ENCODE measurements around the gene NUP188.

NUP188 gene

GRCh38 chr9:129007766-129008468 lies 60.4 kb downstream of the NUP188 start:
- no peak for DNase-seq

- no peak for DNase-seq
Measured at GRCh38 chr9:129008469-129008965, 61.0 kb downstream of the NUP188 start.

- DNase-seq = no peak
Measured at GRCh38 chr9:129008986-129009583, 61.6 kb downstream of the NUP188 start.

GRCh38 chr9:129009584-129010141 lies 62.2 kb downstream of the NUP188 start:
- no peak for DNase-seq

GRCh38 chr9:129010267-129010975 lies 62.9 kb downstream of the NUP188 start:
- no peak for DNase-seq

GRCh38 chr9:129011170-129011569 lies 63.7 kb downstream of the NUP188 start:
- no peak for DNase-seq

GRCh38 chr9:129011761-129012181 lies 64.3 kb downstream of the NUP188 start:
- DNase-seq = no peak

GRCh38 chr9:129012343-129012742 lies 64.8 kb downstream of the NUP188 start:
- no peak for DNase-seq

- no peak for DNase-seq
Measured at GRCh38 chr9:129012893-129013448, 65.5 kb downstream of the NUP188 start.

- no peak for DNase-seq
Measured at GRCh38 chr9:129013674-129014073, 66.2 kb downstream of the NUP188 start.

- DNase-seq = no peak
Measured at GRCh38 chr9:129014124-129014523, 66.6 kb downstream of the NUP188 start.

GRCh38 chr9:129014608-129015007 lies 67.1 kb downstream of the NUP188 start:
- DNase-seq = no peak

GRCh38 chr9:129021091-129021490 lies 73.6 kb downstream of the NUP188 start:
- no peak for DNase-seq

- no peak for DNase-seq
Measured at GRCh38 chr9:129022037-129022436, 74.5 kb downstream of the NUP188 start.

- DNase-seq = peak; percentile 50
Measured at GRCh38 chr9:129023036-129023907, 75.8 kb downstream of the NUP188 start.

GRCh38 chr9:129023908-129024233 lies 76.4 kb downstream of the NUP188 start:
- DNase-seq = no peak

GRCh38 chr9:129026442-129027223 lies 79.1 kb downstream of the NUP188 start:
- DNase-seq = peak; percentile 8

GRCh38 chr9:129027224-129027684 lies 79.8 kb downstream of the NUP188 start:
- peak; percentile 43 for DNase-seq

GRCh38 chr9:129027685-129028191 lies 80.2 kb downstream of the NUP188 start:
- DNase-seq = peak; percentile 64

- peak; percentile 93 for DNase-seq
Measured at GRCh38 chr9:129028192-129028966, 80.9 kb downstream of the NUP188 start, which contains the start of gene SH3GLB2. TSS of gene SH3GLB2 (minus strand) at chr9:129028331. CDS start at chr9:129028154, 177 bp downstream.

Data from OCI-M1 (cell line).